ENCODE results near the gene NEXN.

- TF ChIP-seq CTCF (conservative IDR thresholded peaks at IDR 0.05; ENCODE audit: low read length), result no peak
- no peak for TF ChIP-seq EZH2phosphoT487 (IDR thresholded peaks at IDR 0.05; ENCODE audit: borderline replicate concordance, low read depth, low read length)
These were observed 83.7 kb downstream of the NEXN start for GRCh38 chr1:77972080-77972479.

Data from OCI-LY7 (cell line).